GM23338 (cell line): ENCODE results near the gene SLC35F6. TPM values are rescaled to one million over a fixed set of nuclear protein-coding genes. Genes with fewer than 3 reads are reported as not detected.

Source experiments
- ATAC-seq: fragments of 200-7000 bp; cut with Tn5 transposase; 3 replicates; pipeline ENCODE4 v1.9.1; 2020
- DNase-seq: peaks from one replicate; pipeline ENCODE4 v3.0.0-alpha.2; 2015; ENCODE audit warnings: low spot score
- H2AFZ ChIP-seq: fragments of 200-600 bp; sonication (generic); 2 replicates; pipeline ENCODE4 v1.8.0; 2016; ENCODE audit warnings: antibody characterized with exemption, mild to moderate bottlenecking, moderate library complexity
- H3F3A ChIP-seq: fragments of 200-600 bp; sonication (generic); replicated peaks from 2 replicates; pipeline ENCODE4 v1.8.0; 2017; ENCODE audit warnings: antibody characterized with exemption, mixed run types, low read depth
- H3K27ac ChIP-seq: fragments of 200-600 bp; sonication (generic); 2 replicates; pipeline ENCODE4 v1.6.1; 2016; ENCODE audit warnings: low read depth
- H3K27me3 ChIP-seq: fragments of 200-600 bp; sonication (generic); 2 replicates; pipeline ENCODE4 v1.8.0; 2016; ENCODE audit warnings: mild to moderate bottlenecking, mixed run types, moderate library complexity; ENCODE audit not compliant: insufficient read depth
- H3K36me3 ChIP-seq: fragments of 200-600 bp; sonication (generic); 2 replicates; pipeline ENCODE4 v1.8.0; 2016; ENCODE audit warnings: mild to moderate bottlenecking; ENCODE audit not compliant: insufficient read depth
- H3K4me1 ChIP-seq: fragments of 200-600 bp; sonication (generic); 2 replicates; pipeline ENCODE4 v1.8.0; 2016; ENCODE audit warnings: mild to moderate bottlenecking, moderate library complexity; ENCODE audit not compliant: insufficient read depth
- H3K4me2 ChIP-seq: fragments of 200-600 bp; sonication (generic); 2 replicates; pipeline ENCODE4 v1.7.1; 2017; ENCODE audit warnings: mixed run types
- H3K4me3 ChIP-seq: fragments of 200-600 bp; sonication (generic); 2 replicates; pipeline ENCODE4 v1.6.1; 2016; ENCODE audit warnings: mixed run types
- H3K79me2 ChIP-seq: fragments of 200-600 bp; sonication (generic); replicated peaks from 2 replicates; pipeline ENCODE4 v1.8.0; 2017; ENCODE audit warnings: mild to moderate bottlenecking; ENCODE audit not compliant: insufficient read depth
- H3K9me2 ChIP-seq: fragments of 200-600 bp; sonication (generic); 2 replicates; pipeline ENCODE4 v1.8.0; 2017; ENCODE audit not compliant: insufficient read depth
- H4K20me1 ChIP-seq: fragments of 200-600 bp; sonication (generic); replicated peaks from 2 replicates; pipeline ENCODE4 v1.8.0; 2017; ENCODE audit warnings: mild to moderate bottlenecking; ENCODE audit not compliant: insufficient read depth
- H3K27ac Mint-ChIP-seq: 2 replicates; pipeline ENCODE4 v1.8.0; 2020; ENCODE audit warnings: inconsistent platforms, mild to moderate bottlenecking, moderate library complexity, mixed read lengths
- H3K27me3 Mint-ChIP-seq: 3 replicates; pipeline ENCODE4 v1.8.0; 2022; ENCODE audit warnings: low read depth, mild to moderate bottlenecking, moderate library complexity, mixed read lengths, inconsistent platforms; ENCODE audit not compliant: insufficient read depth, poor library complexity
- H3K36me3 Mint-ChIP-seq: 3 replicates; pipeline ENCODE4 v1.8.0; 2021; ENCODE audit warnings: low read depth, mild to moderate bottlenecking, inconsistent platforms, moderate library complexity, mixed read lengths
- H3K4me1 Mint-ChIP-seq: 3 replicates; pipeline ENCODE4 v1.8.0; 2020; ENCODE audit warnings: mild to moderate bottlenecking, inconsistent platforms, mixed read lengths
- H3K4me3 Mint-ChIP-seq: 3 replicates; pipeline ENCODE4 v1.8.0; 2021; ENCODE audit warnings: moderate library complexity, mild to moderate bottlenecking, inconsistent platforms, mixed read lengths
- H3K9me3 Mint-ChIP-seq: 3 replicates; pipeline ENCODE4 v1.8.0; 2020; ENCODE audit warnings: moderate library complexity, mild to moderate bottlenecking, inconsistent platforms, mixed read lengths
- EZH2 ChIP-seq: fragments of 200-600 bp; sonication (generic); IDR thresholded peaks from one replicate; pipeline ENCODE4 v1.8.0; 2017; ENCODE audit warnings: antibody characterized with exemption, mild to moderate bottlenecking, low read depth; ENCODE audit not compliant: unreplicated experiment
- EZH2phosphoT487 ChIP-seq: fragments of 200-600 bp; sonication (generic); IDR thresholded peaks from one replicate; pipeline ENCODE4 v1.8.1; 2018; ENCODE audit warnings: antibody characterized with exemption; ENCODE audit not compliant: unreplicated experiment
- JUNB ChIP-seq: IDR thresholded peaks from one replicate; pipeline ENCODE4 v1.6.1; 2016; ENCODE audit warnings: antibody characterized with exemption; ENCODE audit not compliant: unreplicated experiment
- POLR2AphosphoS5 ChIP-seq: IDR thresholded peaks from 2 replicates; pipeline ENCODE4 v1.6.1; 2016; ENCODE audit warnings: antibody characterized with exemption, low read depth
- polyA plus RNA-seq: library from polyadenylated mRNA; unstranded; fragments of >200 nt; fragmentation: Nextera tagmentation; extraction: Ambion mirVana; gene quantifications from 2 replicates; pipeline ENCODE4 v1.2.1, GENCODE V29; 2016
- total RNA-seq: library from RNA; depleted of rRNA; stranded (reverse); fragments of >200 nt; shearing (Covaris generic); gene quantifications from 2 replicates; pipeline ENCODE4 v1.2.3, GENCODE V29; 2014
- TF ChIP-seq, protein P1 (sequence below): fragments of 250-450 bp; sonication (Bioruptor Pico); IDR thresholded peaks from 2 replicates; pipeline ENCODE4 v1.5.0; 2020; ENCODE audit warnings: mild to moderate bottlenecking, moderate library complexity

SLC35F6 gene
- total and polyA plus RNA-seq, 2 experiments from 2014 or later = 6.0 to 15.0 TPM

DNA sequence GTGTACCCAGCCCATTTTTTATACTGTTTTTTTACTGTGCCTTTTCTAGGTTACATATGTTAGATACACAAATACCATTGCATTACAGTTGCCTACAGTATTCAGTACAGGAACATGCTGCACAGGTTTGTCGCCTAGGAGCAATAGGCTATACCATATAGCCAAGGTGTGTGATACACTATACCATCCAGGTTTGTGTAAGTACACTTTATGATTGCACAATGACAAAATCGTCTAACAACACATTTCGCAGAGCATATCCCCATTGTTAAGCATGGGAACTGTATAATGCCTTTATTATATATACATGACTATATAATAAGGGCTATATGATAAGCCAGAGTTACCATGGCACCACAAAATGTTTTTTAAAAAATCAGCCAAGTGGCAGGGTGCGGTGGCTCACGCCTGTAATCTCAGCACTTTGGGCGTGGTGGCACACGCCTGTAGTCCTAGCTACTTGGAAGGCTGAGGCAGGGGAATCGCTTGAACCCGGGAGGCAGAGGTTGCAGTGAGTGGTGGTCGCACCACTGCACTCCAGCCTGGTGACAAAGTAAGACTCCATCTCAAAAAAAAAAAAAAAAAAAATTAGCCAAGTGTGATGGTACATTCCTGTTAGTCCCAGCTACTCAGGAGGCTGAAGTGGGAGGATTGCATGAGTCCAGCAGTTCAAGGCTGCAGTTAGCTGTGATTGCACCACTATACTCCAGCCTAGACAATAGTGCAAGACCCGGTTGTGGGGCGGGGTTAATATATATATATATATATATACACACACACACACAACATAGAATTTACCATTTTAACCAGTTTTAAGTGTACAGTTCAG, 19.0 kb downstream of the SLC35F6 start:
- TF ChIP-seq EZH2phosphoT487 (no peak), JUNB (no peak), POLR2AphosphoS5 (no peak), EZH2 (no peak)
- TF ChIP-seq, protein P1, sequence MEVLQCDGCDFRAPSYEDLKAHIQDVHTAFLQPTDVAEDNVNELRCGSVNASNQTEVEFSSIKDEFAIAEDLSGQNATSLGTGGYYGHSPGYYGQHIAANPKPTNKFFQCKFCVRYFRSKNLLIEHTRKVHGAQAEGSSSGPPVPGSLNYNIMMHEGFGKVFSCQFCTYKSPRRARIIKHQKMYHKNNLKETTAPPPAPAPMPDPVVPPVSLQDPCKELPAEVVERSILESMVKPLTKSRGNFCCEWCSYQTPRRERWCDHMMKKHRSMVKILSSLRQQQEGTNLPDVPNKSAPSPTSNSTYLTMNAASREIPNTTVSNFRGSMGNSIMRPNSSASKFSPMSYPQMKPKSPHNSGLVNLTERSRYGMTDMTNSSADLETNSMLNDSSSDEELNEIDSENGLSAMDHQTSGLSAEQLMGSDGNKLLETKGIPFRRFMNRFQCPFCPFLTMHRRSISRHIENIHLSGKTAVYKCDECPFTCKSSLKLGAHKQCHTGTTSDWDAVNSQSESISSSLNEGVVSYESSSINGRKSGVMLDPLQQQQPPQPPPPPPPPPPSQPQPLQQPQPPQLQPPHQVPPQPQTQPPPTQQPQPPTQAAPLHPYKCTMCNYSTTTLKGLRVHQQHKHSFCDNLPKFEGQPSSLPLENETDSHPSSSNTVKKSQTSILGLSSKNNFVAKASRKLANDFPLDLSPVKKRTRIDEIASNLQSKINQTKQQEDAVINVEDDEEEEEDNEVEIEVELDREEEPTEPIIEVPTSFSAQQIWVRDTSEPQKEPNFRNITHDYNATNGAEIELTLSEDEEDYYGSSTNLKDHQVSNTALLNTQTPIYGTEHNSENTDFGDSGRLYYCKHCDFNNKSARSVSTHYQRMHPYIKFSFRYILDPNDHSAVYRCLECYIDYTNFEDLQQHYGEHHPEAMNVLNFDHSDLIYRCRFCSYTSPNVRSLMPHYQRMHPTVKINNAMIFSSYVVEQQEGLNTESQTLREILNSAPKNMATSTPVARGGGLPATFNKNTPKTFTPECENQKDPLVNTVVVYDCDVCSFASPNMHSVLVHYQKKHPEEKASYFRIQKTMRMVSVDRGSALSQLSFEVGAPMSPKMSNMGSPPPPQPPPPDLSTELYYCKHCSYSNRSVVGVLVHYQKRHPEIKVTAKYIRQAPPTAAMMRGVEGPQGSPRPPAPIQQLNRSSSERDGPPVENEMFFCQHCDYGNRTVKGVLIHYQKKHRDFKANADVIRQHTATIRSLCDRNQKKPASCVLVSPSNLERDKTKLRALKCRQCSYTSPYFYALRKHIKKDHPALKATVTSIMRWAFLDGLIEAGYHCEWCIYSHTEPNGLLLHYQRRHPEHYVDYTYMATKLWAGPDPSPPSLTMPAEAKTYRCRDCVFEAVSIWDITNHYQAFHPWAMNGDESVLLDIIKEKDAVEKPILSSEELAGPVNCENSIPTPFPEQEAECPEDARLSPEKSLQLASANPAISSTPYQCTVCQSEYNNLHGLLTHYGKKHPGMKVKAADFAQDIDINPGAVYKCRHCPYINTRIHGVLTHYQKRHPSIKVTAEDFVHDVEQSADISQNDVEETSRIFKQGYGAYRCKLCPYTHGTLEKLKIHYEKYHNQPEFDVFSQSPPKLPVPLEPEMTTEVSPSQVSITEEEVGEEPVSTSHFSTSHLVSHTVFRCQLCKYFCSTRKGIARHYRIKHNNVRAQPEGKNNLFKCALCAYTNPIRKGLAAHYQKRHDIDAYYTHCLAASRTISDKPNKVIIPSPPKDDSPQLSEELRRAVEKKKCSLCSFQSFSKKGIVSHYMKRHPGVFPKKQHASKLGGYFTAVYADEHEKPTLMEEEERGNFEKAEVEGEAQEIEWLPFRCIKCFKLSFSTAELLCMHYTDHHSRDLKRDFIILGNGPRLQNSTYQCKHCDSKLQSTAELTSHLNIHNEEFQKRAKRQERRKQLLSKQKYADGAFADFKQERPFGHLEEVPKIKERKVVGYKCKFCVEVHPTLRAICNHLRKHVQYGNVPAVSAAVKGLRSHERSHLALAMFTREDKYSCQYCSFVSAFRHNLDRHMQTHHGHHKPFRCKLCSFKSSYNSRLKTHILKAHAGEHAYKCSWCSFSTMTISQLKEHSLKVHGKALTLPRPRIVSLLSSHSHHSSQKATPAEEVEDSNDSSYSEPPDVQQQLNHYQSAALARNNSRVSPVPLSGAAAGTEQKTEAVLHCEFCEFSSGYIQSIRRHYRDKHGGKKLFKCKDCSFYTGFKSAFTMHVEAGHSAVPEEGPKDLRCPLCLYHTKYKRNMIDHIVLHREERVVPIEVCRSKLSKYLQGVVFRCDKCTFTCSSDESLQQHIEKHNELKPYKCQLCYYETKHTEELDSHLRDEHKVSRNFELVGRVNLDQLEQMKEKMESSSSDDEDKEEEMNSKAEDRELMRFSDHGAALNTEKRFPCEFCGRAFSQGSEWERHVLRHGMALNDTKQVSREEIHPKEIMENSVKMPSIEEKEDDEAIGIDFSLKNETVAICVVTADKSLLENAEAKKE (CRISPR knock-in tag) = no peak
- Mint-ChIP-seq H3K36me3 (peaks cover 6% of the 10 kb centered on the region; the same call in 2 of the 3 replicates), H3K27me3 (peaks cover 8% of the 10 kb centered on the region), H3K4me3 (no peak overlapping the region), H3K4me1 (peaks cover 9% of the 10 kb centered on the region), H3K9me3 (no peaks in the 10 kb centered on the region; the same call in 2 of the 3 replicates), H3K27ac (no peak overlapping the region)
- DNase-seq (no peak), ATAC-seq (no peak)
- no peak overlapping the region for H3K4me2 ChIP-seq
- no peaks in the 10 kb centered on the region for H3K4me1 ChIP-seq
- H3K36me3 ChIP-seq = no peaks in the 10 kb centered on the region
- H3K4me3 ChIP-seq = no peak overlapping the region
- no peak overlapping the region for H2AFZ ChIP-seq
- H3K27ac ChIP-seq = no peak overlapping the region
- H4K20me1 ChIP-seq = peaks cover 6% of the 10 kb centered on the region; the same call in 1 of the 2 replicates
- H3K79me2 ChIP-seq = peaks cover 11% of the 10 kb centered on the region; the same call in 1 of the 2 replicates
- no peaks in the 10 kb centered on the region; the same call in 1 of the 2 replicates for H3F3A ChIP-seq
- H3K27me3 ChIP-seq = 0 out of 2 replicates have a peak, but pooled peaks cover 4% of the 10 kb centered on the region
- no peaks in the 10 kb centered on the region for H3K9me2 ChIP-seq
